ENCODE measurements around the gene CLCA1.

CLCA1 gene, protein sequence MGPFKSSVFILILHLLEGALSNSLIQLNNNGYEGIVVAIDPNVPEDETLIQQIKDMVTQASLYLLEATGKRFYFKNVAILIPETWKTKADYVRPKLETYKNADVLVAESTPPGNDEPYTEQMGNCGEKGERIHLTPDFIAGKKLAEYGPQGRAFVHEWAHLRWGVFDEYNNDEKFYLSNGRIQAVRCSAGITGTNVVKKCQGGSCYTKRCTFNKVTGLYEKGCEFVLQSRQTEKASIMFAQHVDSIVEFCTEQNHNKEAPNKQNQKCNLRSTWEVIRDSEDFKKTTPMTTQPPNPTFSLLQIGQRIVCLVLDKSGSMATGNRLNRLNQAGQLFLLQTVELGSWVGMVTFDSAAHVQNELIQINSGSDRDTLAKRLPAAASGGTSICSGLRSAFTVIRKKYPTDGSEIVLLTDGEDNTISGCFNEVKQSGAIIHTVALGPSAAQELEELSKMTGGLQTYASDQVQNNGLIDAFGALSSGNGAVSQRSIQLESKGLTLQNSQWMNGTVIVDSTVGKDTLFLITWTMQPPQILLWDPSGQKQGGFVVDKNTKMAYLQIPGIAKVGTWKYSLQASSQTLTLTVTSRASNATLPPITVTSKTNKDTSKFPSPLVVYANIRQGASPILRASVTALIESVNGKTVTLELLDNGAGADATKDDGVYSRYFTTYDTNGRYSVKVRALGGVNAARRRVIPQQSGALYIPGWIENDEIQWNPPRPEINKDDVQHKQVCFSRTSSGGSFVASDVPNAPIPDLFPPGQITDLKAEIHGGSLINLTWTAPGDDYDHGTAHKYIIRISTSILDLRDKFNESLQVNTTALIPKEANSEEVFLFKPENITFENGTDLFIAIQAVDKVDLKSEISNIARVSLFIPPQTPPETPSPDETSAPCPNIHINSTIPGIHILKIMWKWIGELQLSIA

DNA sequence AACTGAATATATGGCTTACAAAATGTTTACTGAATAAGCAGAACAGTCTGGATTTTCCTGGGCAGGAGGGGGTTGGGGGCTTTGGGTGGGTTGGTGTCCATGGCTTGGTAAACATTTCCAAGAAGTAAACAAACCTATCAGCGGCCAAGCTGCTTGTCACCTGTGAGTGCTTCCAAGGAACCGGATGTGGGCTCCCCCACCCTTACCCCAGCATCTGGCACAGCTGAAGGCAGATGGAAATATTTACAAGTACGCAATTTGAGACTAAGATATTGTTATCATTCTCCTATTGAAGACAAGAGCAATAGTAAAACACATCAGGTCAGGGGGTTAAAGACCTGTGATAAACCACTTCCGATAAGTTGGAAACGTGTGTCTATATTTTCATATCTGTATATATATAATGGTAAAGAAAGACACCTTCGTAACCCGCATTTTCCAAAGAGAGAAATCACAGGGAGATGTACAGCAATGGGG is at the start of gene CLCA1:
Gene CLCA1 (plus strand): TSS at position 427 of the 477 bp plus-strand sequence. CDS start 45 bp downstream, at position 472.
- DNase-seq: no peak

DNA sequence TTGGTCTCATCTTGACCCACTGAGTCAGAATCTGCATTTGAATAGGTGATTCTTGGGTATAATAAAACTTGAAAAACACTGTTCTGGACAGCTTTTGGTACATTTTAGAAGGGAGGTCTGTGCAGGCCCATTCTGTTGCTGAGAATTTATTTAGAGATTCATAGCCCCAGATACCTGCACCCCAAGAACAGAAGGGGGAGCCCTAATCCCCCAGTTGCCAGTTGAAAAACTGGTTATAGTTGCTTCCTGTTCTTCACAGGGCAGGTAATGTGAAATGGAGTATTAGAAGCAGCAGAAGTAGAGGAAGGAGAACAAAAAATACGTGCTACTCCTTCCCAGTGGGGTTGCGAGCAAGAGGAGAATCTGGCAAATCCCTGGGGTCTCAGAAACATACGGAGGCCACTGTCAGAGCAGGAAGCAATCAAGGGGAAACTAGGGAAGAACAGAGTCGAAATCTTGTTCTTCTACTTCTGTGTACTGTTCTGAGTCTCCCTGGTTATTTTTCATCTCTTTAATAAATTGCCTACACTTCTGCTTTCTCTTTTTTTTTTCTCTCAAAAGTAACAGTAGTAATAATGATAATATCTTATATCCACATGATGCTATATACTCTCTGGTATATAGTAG is 49.3 kb upstream of the CLCA1 start:
- peak; percentile 13 for DNase-seq

DNA sequence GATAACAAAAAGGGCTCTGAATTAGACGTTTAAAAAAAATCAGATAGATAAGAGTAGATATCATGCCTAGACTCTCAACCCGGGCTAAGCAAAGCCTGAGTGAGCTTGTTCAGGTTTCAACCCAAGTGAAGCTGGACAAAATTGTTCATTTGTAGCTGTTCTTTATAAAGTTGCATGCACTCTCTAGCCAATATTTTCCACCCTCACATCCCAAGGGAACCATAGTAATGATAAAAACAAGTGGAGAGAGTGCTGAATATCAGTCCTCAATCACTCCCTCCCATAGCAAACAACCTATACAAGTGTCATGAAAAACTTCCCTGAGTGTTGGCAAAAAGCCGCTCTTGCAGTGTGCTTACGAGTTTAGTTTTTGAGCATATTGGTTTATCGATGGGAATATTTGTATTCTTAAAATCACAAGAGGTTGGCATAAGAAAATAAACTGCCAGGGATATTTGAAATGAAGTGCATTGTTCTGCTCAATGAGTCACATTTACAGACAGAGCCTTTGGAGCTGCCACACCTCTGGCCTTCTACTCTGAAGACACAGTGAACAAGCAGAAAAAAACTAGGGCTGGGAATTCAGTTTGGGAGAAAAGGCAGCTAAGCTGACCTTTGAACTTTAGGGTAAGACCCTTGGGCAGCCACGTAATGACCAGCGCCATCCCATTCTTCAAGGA is 47.0 kb upstream of the CLCA1 start:
- DNase-seq: no peak

DNA sequence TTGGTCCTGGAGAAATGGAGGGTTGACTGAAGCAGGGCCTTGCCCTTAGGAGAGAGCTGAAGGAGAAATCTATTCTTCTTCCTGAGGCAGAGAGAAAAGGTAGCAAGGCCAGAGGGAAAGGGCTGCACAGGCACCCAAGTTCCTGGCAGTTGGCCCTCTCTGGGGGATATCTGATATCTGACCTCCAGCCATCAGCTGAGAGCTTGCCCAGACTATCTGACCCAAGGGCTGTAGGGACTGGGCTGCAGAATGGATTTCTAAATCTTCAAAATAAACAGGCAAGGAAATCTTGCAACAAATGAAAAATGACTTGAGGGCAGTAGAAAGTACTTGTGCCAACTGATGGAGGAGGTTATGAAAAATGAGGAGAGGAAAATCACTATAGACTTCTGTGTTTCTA is 45.3 kb upstream of the CLCA1 start:
- DNase-seq: no peak

DNA sequence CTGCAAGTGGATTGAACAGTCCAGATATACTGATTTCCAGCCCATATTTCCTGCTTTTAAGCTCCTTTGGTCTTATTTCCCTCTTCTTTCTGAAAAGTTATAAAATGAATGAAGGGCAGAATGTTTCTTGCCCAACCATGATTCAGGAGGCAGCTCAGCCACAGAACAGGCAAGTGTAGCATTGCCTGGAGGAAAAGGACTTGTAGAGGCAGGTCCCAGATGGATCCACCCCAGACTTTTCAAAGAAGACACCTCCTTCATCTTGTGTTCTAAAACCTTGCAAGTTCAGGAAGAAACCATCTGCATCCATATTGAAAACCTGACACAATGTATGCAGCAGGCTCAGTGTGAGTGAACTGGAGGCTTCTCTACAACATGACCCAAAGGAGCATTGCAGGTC is 44.9 kb upstream of the CLCA1 start, which contains the start of gene CLCA2:
Gene CLCA2 (plus strand): TSS at position 299 of the 400 bp plus-strand sequence. CDS start 77 bp downstream, at position 376.
- DNase-seq: no peak

DNA sequence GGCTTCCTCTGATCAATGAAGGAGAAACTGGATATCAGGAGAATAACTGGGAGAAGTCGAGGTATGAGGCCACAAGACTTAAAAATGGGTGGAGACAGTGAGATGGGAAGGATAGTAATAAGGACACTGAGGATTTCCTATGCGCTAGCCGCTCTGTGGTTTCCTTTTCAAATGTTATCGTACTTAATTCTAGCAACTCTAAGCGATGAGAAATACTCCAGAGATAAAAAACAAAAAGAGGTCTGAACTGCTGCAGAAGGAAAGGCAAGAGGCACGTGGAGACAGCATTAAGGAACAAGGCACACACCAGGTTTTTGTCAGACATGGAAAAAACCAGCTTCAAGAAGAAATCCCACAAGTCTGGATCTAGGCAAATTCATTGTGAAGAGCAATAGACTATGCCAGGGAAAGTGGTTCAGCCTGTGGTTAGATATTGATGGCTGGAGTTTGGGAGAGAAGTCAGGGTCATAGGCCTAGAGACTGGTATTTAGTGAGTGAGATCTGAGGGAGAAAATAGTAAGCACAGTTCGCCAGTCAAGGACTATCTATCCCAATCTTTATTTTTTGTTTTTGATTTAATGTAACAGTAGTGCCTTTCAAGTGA is 39.5 kb upstream of the CLCA1 start:
- no peak for DNase-seq

DNA sequence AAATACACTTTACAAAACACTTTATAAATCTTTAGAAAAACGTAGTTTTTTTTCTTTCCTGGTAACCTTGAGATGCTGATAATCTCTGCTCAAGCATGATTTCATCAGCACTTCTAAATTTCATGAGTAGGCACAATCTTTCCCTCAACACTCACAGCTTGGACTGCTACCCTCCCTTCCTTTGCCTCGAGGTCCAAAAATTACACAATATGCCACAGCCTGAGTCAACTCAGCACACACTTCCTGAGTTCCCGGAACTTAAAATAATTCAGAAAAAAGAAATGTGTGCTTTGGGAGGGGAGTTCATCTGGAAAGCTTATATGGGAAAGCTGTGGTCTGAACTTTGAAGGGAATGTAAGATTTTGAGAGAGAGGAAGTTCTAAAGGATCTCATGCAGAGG is 38.9 kb upstream of the CLCA1 start:
- DNase-seq: peak; percentile 55

DNA sequence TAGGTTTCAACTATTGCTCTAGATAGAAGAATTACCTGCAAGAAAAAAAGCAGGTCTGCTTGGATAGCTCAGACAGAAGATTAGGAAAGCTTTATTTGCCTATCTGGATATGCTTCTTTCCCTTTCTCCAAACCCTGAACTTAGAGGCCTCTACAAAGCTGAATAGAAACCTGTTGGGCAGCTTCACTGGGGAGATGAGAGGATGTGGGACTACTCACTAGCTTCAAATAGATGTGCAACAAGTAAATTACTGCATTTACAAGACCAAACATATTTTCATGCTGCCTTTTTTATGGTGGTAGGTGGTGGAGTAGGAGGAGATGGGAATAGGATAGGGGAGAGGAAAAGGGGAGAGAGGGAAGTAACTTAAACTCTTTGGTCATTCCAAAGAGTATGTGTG is 38.4 kb upstream of the CLCA1 start:
- no peak for DNase-seq

DNA sequence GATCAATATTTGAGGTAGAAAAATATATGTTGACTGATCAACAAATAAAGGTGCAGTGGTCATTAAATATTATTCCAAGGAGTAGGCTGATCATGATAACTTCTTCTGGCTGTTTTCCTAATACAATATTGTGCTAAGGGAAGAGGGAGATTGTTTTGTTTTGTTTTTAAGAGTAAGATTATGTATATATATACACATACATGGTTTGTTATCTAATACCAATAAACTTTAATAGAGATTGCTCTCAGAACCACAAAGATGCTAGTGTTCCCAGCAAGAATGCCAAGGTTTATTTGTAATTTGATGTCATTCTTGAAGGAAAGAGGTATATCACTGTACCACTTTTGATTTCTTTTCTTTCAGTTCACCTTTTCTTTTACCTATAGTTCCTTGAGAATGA is 34.7 kb upstream of the CLCA1 start:
- no peak for DNase-seq

DNA sequence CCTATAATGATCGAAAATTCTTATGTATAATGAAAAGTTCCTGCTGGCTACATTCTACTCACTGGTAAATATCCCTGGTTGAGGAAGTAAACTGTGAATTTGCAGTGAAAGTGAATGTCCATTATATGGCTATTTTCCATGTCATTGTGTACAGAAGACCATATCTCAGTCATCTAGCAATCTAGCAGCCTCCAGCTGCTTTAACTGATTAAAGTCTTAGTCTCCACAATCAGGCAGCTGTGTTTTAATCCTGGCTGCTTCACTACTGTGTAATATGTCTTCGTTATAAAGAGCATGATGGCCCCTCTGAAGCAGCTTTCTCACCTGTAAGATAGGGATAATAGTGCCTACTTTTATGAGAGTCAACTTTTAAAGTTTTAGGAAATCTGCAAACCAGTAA is 33.4 kb upstream of the CLCA1 start:
- DNase-seq: no peak

DNA sequence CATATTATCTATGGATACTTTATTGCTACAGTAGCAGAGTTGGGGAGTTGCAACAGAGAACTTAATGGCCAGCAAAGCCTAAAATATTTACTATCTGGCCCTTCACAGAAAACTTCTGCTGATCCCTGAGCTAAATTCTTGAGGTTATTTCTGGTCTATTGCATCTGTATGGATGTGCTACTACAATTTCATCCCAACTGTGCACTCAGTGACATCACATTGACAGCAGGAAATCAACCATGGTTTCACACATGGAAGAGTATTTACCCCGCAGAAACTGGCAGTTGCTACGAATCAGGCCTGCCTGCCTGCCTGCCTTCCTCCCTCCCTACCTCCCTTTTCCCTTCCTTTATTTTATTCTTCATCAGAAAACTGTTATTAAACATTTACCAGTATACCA is 32.7 kb upstream of the CLCA1 start:
- DNase-seq: no peak

DNA sequence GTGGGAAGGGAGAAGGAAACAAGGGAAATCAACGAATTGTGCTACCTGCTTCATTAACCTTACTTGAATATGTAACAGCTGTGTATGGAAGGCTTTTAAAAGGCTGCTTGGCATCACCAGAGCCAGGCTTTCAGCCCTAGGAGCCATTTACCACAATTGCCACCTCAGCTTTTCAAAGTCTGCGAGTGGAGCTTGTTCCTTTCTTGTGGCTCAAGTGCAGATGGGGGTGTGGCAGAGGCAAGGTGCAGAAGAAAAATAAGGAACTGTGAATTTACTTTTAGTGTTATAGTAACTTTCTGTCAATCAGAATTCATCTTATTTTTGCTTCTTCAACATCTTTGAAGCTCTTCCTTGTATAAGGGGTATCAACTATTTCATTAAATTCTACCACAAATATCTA is 27.1 kb upstream of the CLCA1 start:
- no peak for DNase-seq

DNA sequence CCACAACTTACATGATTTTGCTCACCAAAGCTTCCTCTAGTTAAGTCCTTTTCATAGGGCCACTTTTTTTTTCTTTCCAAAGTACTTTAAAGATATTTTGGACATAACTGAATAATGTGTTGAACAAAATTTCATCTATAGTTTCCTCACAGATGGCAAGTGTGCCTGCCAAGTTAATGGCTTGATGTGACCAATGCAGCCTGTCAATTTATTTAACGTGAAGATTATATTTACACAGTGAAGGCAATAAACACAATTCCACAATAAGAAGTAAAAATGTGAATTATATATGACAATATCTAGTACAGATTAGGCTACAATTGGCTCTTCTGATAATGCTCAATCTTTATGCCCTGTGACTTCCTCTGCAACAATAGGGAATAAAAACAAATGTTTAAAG is 26.7 kb upstream of the CLCA1 start:
- no peak for DNase-seq

DNA sequence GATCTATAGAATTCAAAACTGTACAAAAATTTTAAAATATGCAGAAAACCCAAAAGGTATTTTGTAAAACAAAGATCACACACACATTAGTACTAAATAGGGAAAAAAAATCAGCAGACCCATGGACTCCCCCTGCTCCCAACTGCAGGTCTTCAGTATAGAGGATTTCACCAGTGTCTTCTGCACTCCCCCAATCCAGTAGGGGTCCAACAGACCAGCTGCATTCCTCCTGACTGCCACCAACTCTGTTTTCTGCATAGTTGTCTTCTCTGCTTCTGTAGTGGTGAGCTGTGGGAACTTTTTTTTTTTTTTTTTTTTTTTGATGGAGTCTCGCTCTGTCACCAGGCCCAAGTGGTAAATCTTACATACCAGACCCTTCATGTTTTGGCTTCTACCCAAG is 22.8 kb upstream of the CLCA1 start:
- no peak for DNase-seq

DNA sequence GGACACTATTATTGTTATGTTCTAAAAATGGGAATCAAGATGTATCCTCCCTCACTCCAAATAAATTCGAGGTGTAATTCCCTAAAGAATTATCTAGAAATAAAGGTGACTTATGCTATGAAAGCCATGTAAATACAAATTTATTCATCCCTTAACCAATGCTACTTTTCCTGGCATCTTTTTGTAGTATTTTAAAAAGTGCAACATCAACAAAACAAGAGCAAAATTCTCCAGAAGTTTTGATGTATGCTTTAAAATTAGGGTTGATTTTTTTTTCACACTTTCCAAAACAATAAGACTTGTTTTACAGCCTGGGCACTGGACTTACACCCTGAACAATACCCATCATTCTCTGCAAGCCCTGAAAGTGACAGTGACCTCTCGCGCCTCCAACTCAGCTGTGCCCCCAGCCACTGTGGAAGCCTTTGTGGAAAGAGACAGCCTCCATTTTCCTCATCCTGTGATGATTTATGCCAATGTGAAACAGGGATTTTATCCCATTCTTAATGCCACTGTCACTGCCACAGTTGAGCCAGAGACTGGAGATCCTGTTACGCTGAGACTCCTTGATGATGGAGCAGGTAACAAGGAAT is 21.4 kb upstream of the CLCA1 start:
- no peak for DNase-seq

DNA sequence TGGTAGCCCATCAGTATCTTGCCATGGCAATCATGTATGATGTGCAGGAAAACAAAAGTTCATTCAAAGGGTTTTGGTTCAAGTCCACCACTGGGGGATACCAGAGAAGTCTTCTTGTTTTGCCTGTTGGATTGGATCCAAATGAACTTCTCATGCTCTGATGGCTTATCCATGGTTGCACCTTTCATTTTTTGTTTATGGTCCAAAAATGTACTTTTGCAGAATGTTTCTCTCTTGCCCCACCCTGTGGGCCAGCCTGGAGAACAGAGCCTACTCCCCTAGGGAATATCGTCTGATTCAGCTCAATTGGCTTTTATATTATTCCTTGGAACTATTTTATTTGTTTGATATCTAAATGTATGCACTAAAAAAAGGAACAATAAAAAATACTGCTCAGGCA is 20.1 kb upstream of the CLCA1 start:
- DNase-seq: no peak

DNA sequence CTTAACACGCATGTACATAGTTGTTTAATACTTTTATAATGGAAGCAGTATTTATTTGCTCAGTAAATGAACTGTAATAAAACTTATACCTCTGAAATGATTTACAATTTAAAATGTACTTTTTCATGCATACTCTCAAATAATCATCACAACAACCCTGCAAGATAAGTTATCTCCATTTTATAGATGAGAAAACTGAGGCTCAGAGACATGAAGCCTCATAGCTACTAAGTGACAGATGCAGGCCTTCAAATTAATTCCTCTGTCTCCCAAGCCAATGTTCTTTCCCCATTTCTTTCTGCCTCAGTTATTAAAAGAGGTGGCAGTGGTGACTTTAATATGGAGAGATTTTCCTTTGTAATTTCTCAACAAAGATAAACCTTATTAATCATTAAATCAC is 19.6 kb upstream of the CLCA1 start:
- no peak for DNase-seq

DNA sequence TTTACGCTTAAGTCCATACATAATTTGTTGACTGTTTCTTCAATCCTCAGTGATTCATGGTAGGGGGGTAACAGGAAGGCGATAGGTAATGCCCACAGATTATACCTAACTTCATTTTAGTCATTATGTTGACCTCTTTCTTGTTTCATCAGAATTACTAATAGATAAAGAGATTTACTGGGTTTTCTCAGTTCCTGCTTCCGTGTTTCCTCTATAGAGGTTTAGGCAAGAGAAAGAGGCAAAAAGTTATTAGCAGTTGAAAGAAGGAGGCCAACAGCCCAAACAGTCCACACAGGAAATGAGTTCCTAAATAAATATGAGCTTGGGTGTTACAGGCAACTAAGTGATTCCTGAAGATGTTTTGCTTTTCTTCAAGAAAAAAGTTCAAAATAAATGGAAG is 17.9 kb upstream of the CLCA1 start:
- no peak for DNase-seq

DNA sequence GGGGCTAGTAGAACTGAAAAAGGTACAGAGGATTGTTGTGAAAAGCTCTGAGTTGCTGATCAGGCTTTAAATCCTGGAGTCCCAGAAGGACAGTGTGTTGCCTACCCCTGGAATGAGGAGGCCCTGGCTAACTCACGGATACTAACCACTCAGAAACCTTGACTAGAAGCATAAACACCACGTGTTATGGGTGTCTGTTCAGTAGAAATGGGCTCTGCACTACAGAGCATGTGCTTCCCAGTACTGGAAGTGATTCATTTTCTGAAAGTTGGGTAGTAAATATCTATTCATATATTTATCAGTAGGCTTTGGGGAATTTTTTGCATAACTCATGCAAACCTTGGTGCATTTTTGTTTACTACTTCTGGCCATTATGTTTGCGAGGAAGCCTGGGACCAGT is 15.1 kb upstream of the CLCA1 start:
- DNase-seq: no peak

DNA sequence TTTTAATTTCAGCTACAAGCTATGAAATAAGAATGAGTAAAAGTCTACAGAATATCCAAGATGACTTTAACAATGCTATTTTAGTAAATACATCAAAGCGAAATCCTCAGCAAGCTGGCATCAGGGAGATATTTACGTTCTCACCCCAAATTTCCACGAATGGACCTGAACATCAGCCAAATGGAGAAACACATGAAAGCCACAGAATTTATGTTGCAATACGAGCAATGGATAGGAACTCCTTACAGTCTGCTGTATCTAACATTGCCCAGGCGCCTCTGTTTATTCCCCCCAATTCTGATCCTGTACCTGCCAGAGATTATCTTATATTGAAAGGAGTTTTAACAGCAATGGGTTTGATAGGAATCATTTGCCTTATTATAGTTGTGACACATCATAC is 13.7 kb upstream of the CLCA1 start:
- no peak for DNase-seq

DNA sequence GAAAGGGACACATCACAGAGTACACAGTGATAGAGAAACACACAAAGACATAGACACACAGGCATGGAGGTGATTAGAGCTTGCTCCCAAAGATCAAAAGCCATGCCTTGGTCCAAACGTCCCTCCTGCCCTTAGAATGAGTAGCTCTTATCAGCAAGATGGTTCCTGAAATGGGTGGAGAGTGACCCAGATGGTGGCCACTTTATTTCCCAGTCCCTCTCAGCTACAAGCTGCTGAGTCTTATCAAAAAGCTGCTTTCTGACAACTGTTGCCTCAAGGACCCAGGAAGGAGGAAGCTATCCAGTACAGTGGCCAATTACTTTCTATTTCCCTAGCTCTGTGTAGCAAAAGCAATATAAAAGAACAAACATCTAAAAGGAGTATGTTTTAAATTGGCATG is 7.7 kb upstream of the CLCA1 start:
- DNase-seq: no peak

DNA sequence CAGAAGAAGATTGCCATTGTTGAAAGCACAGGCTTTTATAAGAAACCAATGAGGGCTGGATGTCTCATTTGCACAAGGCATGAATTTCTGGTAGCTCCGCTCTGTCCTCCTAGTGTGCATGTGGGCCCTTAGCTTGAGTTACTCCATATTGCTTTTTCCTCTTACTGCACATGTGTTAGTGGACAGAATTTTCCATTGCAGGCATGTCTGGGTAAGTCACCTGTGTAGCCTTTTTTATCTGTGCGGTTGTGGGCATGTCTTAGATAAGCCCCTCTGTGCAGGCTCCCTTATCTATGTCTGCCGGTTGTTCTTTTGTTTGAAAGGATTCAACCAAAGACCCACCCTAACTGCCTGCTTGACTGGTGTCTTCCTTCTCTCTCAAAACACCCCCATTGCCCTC is 7.2 kb upstream of the CLCA1 start:
- no peak for DNase-seq

Measured in amniotic stem cell (primary cell).